ENCODE data around the gene TNFRSF6B.
A peak's percentile ranks its signal among the peaks of the same experiment; 100 is the strongest.

TNFRSF6B gene

DNA sequence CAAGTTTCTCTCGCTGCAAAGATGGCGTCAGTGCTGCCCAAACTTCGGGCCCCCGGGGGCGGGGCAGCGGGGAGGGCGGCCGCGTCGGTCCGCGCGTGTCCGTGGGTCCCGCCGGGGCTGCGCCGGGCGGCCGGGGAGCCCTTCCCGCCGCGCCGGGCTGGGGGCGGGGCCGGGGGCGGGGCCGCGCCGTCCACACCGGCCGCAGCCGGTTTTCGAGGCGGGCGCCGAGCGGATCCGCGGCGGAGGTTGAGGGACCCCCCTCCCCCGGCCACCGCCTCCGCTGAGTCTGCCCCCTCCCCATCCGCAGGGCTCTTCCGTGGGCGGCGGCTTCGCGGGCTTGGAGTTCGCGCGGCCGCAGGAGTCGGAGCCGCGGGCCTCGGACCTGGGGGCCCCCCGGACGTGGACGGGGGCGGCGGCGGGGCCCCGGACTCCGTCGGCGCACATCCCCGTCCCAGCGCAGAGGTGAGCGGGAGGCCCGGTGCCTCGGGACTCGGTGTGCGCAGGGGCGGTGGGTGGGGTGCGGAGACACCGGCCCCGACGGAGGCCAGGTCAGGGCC is 43.7 kb downstream of the TNFRSF6B start:
- no peak for DNase-seq

DNA sequence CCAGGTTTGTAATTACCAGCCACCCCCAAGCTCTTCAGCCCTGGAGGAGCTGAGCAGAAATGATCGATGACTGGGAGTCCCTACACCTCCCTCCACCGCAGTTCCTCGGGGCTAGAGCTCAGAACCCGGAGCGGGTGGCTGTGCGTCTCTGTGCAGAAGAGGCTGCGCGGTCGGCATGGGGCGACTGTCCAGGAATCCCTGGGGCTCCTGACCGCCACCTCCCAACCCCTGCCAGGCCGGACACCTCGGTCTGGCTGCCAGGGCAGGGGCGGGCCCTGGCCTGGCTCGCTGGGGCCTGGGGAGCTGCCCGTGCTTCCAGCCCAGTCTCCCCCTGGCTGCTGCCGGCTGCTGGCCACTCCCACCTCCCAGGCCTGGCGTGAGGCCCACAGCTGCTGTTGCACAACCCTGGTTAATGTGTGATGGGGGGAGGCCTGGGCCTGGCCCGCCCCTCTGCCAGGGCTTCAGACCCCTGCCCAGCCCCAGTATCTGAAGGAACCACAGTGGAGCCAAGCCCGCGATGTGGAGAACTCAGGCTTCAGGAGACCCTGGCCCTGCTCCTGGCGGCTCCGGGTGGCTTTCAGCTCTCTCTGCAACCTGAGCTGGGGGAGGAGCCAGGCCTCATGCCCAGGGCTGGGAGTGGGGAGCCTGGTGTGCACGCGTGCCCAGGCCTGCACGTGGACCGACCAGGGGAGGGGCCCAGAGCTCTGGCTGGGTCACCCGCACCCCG is 44.3 kb downstream of the TNFRSF6B start:
- peak; percentile 26 for DNase-seq

DNA sequence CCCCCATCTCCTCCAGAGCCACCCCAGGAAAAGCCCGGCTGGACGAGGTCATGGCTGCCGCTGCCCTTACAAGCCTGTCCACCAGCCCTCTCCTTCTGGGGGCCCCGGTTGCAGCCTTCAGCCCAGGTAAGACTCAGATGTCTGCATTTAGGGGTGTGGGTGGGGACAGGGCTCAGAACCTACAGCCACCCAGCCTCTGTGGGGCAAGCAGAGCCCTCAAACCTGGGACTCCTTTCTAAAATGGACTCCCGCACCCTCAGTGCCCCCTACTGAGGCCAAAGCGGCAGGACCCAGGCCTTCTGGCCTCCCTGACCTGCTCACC is 44.9 kb downstream of the TNFRSF6B start:
- DNase-seq, result no peak

DNA sequence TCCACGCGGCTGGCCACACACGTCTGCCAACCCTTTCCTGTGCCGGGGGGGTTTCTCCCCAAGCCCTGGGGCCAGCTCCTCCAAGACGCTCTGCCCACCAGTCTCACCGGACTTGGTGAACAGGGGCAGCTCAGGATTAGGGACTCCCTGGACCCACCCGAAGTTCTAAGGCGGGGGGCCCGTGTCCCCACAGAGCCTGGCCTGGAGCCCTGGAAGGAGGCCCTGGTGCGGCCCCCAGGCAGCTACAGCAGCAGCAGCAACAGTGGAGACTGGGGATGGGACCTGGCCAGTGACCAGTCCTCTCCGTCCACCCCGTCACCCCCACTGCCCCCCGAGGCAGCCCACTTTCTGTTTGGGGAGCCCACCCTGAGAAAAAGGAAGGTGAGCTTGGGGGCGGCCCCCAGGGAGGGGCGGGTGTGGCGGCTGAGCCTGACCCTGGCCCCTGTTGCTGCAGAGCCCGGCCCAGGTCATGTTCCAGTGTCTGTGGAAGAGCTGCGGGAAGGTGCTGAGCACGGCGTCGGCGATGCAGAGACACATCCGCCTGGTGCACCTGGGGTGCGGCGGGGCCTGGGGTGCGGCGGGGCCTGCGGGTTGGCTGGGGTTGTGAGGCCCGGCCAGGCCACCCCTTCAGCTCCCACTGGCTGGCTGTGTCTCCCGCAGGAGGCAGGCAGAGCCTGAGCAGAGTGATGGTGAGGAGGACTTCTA is 45.4 kb downstream of the TNFRSF6B start:
- DNase-seq, result no peak

DNA sequence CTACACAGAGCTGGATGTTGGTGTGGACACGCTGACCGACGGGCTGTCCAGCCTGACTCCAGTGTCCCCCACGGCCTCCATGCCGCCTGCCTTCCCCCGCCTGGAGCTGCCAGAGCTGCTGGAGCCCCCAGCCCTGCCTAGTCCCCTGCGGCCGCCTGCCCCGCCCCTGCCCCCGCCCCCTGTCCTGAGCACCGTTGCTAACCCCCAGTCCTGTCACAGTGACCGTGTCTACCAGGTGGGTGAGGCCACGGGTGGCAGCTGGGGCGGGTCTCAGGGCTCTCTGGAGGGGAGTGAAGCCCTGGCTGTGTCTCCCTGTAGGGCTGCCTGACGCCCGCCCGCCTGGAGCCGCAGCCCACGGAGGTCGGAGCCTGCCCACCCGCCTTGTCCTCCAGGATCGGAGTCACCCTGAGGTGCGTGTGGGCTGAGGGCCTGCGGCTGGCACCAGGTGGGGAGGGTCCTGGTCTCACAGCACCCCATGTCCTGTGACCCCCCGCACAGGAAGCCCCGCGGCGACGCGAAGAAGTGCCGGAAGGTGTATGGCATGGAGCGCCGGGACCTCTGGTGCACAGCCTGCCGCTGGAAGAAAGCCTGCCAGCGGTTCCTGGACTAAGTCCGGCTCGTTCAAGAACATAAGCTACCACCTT is 46.1 kb downstream of the TNFRSF6B start:
- no peak for DNase-seq

DNA sequence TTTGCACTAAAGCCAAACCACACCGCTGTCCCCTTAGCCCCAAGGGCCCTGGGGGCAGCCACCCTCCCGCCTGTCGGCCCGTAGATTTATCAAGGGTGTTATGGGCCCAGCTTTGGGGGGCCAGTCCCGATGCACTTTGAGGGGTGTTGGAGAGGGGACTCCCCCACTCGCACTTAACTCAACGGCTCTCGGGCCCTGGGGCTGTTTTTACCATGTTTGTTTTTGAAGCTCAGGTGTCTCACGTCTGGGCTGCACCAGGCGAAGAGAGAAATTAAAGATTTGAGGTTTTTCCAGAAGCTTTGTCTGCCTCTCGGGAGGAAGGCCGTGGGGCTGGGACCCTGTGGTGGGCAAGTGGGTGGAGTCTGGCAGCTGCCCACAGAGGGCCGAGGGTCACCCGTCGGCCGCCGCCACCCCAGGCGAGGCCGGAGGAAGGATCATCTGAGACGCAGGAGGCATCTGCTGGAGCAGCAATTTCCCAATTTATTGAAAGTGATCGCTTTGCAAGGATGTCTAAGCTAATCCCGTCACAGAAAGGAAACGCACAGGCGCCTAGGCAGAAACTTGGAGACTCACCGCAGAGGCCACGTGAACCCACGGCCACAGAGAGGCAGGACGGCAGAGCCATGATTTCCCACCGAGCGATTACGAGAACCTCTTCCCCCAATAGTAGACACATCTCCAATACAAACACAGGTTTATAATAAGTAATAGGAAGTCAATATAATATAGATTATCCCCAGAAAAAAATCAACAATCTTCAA is 46.9 kb downstream of the TNFRSF6B start:
- DNase-seq, result no peak

DNA sequence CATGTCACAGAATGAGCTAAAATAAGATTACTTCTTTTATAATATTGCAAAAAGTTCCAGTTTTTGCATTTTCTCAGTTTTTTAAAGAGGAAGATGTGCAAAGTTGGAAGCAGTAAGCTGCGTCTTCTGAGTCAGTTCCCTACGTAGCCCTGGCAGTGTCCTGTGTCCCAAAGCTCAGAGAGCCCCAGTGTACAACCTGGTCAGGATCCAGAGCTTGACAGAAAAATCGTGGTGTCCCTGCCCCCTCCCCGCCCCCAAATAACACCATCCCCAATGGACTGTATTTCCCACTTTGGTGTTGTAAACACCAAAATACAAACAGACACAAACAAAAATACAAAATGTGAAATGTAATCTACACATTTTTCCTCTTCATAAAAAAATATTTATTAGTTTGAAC is 47.7 kb downstream of the TNFRSF6B start:
- no peak for DNase-seq

DNA sequence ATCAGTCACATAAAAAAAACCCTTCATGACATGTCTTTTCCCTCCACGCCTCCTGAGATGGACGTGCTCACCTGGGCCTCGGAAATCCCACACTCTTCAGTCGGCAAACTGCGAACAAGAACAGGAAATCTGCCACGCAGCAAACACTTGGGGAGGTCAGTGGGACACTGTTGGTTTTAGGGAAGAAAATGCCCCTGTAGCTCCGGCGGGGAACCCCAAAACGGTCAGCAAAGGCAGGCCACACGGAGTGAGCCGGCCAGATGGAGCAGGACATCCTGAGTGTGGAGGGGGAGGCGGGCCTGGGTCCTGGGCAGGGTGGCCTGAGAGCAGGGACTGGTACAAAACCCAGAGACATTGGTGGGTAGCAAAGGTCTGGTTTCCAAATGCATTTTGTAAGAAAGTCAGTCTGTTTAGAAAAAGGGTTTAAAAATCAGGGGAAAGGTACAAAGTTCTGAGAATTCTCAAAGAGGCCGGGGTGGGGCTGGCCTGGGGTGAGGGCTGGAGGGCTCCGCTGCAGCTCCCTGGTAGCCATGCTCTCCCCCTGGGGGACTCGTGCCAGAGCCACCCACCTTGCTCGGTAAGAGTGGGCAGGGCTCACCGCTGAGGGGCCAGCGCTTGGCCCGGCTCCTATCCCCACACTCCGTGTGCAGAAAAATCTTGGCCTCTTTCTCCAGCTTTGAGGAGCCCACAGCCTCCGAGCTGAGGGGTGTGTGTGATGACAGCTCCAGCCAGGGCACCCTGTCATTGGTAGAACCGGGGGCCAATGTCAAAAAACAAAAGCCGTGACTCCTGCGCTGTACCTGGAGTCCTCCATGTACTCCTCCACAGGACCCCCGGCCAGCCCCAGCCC is 48.3 kb downstream of the TNFRSF6B start:
- no peak for DNase-seq

DNA sequence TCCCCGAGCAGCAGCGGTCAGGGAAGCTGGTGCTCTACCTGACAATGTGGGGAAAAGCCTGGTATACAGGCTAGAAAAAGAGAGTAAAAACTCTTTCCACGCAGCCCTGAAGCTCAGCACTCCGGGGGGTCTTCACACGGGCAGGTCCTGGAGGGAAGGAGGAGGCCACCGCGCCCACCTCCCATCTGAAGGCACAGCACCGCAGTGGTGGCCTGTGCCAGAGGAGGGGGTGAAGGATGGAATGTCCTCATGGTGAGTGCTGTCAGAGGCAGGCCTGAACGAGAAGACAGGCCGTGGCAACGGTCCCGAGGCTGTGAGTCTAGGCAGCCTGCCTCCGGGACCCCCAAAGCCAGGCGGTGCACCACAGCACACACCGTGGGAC is 49.0 kb downstream of the TNFRSF6B start:
- no peak for DNase-seq

DNA sequence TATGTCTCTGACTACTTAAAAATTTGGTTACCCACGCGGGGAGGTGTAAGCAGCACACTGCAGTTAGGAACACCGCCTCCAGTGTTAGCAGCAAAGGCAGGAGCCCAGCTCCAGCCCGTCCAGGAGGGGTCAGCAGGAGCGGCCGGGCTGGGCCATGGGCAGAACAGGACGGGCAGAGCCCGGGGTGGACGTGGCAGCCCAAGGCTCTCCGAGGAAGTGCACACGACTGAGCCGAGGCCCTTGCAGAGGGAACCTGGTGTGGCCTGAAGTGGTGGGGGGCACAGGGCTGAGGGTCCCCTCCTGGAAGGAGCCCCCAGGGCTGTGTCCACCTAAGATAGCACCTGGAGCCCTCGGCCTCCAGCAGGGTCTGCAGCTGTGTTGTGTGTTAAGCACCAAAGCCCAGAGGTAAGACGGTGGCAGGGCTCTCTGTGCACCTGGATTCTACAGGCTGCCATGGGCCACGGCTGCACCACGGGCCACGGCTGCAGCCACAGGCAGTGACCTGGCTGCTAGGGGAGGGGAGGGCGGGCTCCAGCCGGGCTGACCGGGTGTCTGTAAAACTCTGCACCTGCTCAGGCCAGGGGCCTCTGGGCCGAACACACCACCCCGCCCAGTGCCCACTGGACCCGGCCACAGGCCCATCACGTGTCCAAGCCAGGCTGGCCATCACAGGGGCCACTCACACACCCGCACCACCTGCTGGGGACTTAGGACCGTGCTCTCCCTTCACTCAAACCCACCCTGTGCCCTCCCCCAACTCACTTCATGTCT is 49.7 kb downstream of the TNFRSF6B start:
- no peak for DNase-seq

DNA sequence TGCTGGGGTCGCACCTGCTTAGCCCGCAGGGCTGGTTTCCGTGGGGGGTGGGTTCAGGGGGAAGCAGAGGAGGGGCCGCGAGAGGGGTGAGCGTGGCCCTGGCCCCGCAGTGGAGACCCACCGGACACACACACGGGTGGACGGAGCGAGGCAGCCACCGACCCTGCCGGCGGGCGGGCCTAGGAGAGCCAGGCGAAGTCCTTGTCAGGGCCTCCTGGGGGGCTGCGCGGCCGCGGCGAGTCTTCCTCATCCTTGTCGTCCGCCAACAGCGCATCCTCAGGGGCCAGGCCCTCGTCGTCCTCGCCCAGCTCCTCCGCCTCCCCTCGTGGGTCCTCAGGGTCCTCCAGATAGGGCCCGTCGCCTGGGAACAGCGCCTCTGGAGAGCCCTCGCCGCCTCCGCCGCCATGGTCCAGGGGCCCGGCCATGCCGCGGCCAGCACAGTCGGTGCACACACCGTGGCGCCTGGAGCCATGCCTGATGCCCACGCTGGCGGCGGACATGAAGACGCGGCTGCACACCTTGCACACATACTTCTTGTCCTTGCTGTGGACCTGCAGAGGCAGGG is 50.4 kb downstream of the TNFRSF6B start:
- DNase-seq, result no peak

DNA sequence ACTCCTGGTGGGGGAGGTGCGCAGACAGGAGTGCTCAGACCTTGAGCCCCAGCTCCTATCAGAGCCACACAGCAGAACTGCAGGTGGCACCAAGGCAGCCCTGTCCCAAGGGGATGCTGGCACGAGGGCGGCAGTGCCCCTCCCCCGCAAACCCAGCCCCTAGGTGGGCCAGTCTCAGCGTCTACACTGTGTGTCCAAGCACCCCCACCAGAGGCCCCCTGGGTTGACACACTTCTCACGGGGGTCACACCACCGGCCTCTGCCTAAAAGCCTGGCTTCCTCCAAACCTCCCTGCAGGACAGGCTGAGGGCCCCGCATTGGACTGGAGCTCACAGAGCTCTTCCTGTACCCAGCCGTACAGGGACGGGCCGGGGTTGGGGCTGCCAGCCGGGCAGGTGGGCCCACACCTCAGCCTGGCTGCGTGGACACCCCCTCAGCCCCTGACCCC is 51.2 kb downstream of the TNFRSF6B start:
- no peak for DNase-seq

Measured in NCI-H1694 (cell line).